PC-9 (cell line): ENCODE data around the gene ZNF526.

Experiments used
- CTCF ChIP-seq: fragments of 200-600 bp; sonication (generic); conservative IDR thresholded peaks from 2 replicates; pipeline ENCODE4 v1.6.1; 2017; ENCODE audit warnings: mixed run types, antibody characterized with exemption, mild to moderate bottlenecking, moderate library complexity
- EZH2 ChIP-seq: fragments of 200-600 bp; sonication (generic); IDR thresholded peaks from 2 replicates; pipeline ENCODE4 v1.8.0; 2017; ENCODE audit warnings: antibody characterized with exemption, low read depth

GRCh38 chr19:42275103-42275502 lies 55.0 kb downstream of the ZNF526 start:
- no peak for TF ChIP-seq CTCF
- no peak for TF ChIP-seq EZH2
